Gastrocnemius medialis (tissue), 4 donors: ENCODE data around the gene WASF2. TPM values are rescaled to one million over a fixed set of nuclear protein-coding genes. Genes with fewer than 3 reads are reported as not detected.

Experiments
- ATAC-seq, 2 donors: fragments of 150-250 bp; one replicate each; pipeline ENCODE4 v1.9.1; 2016
- DNase-seq, 2 donors: peaks; one replicate each; pipeline ENCODE4 v3.0.0-alpha.2; 2019
- H3K27ac ChIP-seq, 4 donors: fragments of 200-600 bp; sonication (generic); 1 replicate in 1 of 4; 2 replicates in 3 of 4; pipeline ENCODE4 v1.5.1; 2016 to 2018; ENCODE audit warnings: mild to moderate bottlenecking in 2 of 4, moderate library complexity in 1 of 4
- H3K27me3 ChIP-seq, 3 donors: fragments of 200-600 bp; sonication (generic) in 2 of 3; 1 replicate in 1 of 3; 2 replicates in 2 of 3; pipeline versions ENCODE4 v1.5.1 to v1.6.0; 2016 to 2019; ENCODE audit warnings: mild to moderate bottlenecking in 1 of 3, moderate library complexity in 1 of 3
- H3K36me3 ChIP-seq, 2 donors: fragments of 200-600 bp; sonication (generic) in 1 of 2; one replicate each; pipeline ENCODE4 v1.5.1; 2017 to 2018
- H3K4me1 ChIP-seq, 2 donors: fragments of 200-600 bp; sonication (generic) in 1 of 2; one replicate each; pipeline ENCODE4 v1.5.1; 2016 to 2017; ENCODE audit warnings: mild to moderate bottlenecking in 2 of 2
- H3K4me3 ChIP-seq, 4 donors: fragments of 200-600 bp; sonication (generic) in 3 of 4; 1 replicate in 1 of 4; 2 replicates in 3 of 4; pipeline ENCODE4 v1.5.1; 2016 to 2019; ENCODE audit warnings: mild to moderate bottlenecking in 2 of 4
- H3K9me3 ChIP-seq, 3 donors: fragments of 200-600 bp; sonication (generic) in 2 of 3; 1 replicate in 1 of 3; 2 replicates in 2 of 3; pipeline ENCODE4 v1.5.1; 2016 to 2019
- CTCF ChIP-seq, 5 experiments: fragments of 450-650 bp in 3 of 5; fragments of 200-600 bp in 2 of 5; sonication (generic) in 2 of 5; IDR thresholded peaks in 4 of 5; conservative IDR thresholded peaks in 1 of 5; 1 replicate in 4 of 5; 2 replicates in 1 of 5; pipeline ENCODE4 v1.5.1; 2016 to 2019; ENCODE audit warnings: antibody characterized with exemption in 5 of 5, mild to moderate bottlenecking in 3 of 5, moderate library complexity in 3 of 5
- POLR2A ChIP-seq, 2 donors: fragments of 450-650 bp; IDR thresholded peaks; one replicate each; pipeline ENCODE4 v1.6.1; 2017; ENCODE audit warnings: antibody characterized with exemption in 2 of 2, mild to moderate bottlenecking in 2 of 2, moderate library complexity in 2 of 2
- in situ Hi-C, 4 donors: fragments of 200-750 bp; cut with MboI; loops; one replicate each; pipeline versions ENCODE4 v1.15.0 to v1.8.0; 2017; ENCODE audit warnings: low sequenced_read_pairs in 4 of 4
- intact Hi-C: fragments of 100-400 bp; cut with DNase I; formaldehyde crosslinking; loops from one replicate; pipeline ENCODE4 v1.15.1; 2023; ENCODE audit warnings: low total_unique reads
- total RNA-seq, 4 donors: library from RNA; depleted of rRNA; stranded (reverse); fragments of >200 nt; gene quantifications; one replicate each; pipeline versions ENCODE4 v1.1.0 to v1.2.3, GENCODE V29; 2016

Gene WASF2
- total RNA-seq, 4 donors from 2014 or later, result 10.6 to 16.7 (median 13.3) TPM

GRCh38 chr1:27445177-27445936, 44.6 kb downstream of the WASF2 start:
- Histone ChIP-seq H3K27ac (peak overlapping the region in 1 of 4 donors; percentile 24), H3K36me3 (no peaks in the 10 kb centered on the region), H3K4me3 (no peak overlapping the region), H3K27me3 (no peaks in the 10 kb centered on the region), H3K4me1 (peaks cover 40 to 46% of the 10 kb centered on the region in 2 donors), H3K9me3 (no peaks in the 10 kb centered on the region)
- no peak for DNase-seq
- no peak for TF ChIP-seq CTCF (IDR thresholded peaks at IDR 0.05 in 4 of 5, conservative IDR thresholded peaks at IDR 0.05 in 1 of 5)
- TF ChIP-seq POLR2A (IDR thresholded peaks at IDR 0.05), result no peak
- in situ Hi-C loops (no loop called here), intact Hi-C loops (no loop called here)
- ATAC-seq, result no peak

- in situ Hi-C loops (no loop called here), intact Hi-C loops (no loop called here)
- Histone ChIP-seq H3K9me3 (no peaks in the 10 kb centered on the region), H3K27ac (peak overlapping the region in 1 of 4 donors; percentile 24), H3K27me3 (no peaks in the 10 kb centered on the region), H3K36me3 (no peaks in the 10 kb centered on the region), H3K4me1 (peaks cover 37 to 44% of the 10 kb centered on the region in 2 donors), H3K4me3 (no peak overlapping the region)
- no peak for ATAC-seq
- no peak for DNase-seq
- TF ChIP-seq CTCF (IDR thresholded peaks at IDR 0.05 in 4 of 5, conservative IDR thresholded peaks at IDR 0.05 in 1 of 5), result no peak
- no peak for TF ChIP-seq POLR2A (IDR thresholded peaks at IDR 0.05)
Measured at GRCh38 chr1:27444632-27445031, 45.3 kb downstream of the WASF2 start.

DNA sequence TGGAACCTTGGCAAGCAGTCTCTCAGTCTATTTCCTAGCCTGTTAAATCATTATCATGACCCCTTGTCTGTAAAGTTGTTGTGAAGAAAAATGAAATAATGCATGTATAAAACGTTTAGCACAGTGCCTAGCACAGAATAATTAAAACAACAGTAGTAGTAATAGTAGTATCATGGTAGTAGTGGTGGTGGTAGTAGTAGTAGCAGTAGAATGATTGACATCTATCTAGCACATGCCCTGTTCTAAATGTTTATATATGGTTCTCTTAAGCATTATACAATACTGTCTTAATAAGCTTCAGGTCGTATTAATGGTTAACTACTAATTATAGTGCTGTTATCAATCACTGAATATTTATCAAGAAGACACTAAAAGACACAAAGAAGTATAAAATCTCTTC, 50.8 kb downstream of the WASF2 start:
- Histone ChIP-seq H3K4me3 (no peak overlapping the region), H3K27me3 (no peaks in the 10 kb centered on the region), H3K9me3 (no peaks in the 10 kb centered on the region), H3K36me3 (no peaks in the 10 kb centered on the region), H3K4me1 (peaks cover 53 to 56% of the 10 kb centered on the region in 2 donors), H3K27ac (peak overlapping the region in 3 of 4 donors; percentile 19 to 31 (median 24))
- TF ChIP-seq CTCF (IDR thresholded peaks at IDR 0.05 in 4 of 5, conservative IDR thresholded peaks at IDR 0.05 in 1 of 5), result no peak
- no peak for TF ChIP-seq POLR2A (IDR thresholded peaks at IDR 0.05)
- ATAC-seq, result no peak
- intact Hi-C loops, result no loop called here
- DNase-seq, result no peak
- in situ Hi-C loops, result no loop called here

- ATAC-seq (no peak), DNase-seq (no peak)
- Histone ChIP-seq H3K9me3 (no peaks in the 10 kb centered on the region), H3K4me3 (no peak overlapping the region), H3K27ac (peak overlapping the region in 3 of 4 donors; percentile 19 to 31 (median 24)), H3K36me3 (no peaks in the 10 kb centered on the region), H3K4me1 (peaks cover 58 to 61% of the 10 kb centered on the region in 2 donors), H3K27me3 (no peaks in the 10 kb centered on the region)
- in situ Hi-C loops, result no loop called here
- no peak for TF ChIP-seq CTCF (IDR thresholded peaks at IDR 0.05 in 4 of 5, conservative IDR thresholded peaks at IDR 0.05 in 1 of 5)
- TF ChIP-seq POLR2A (IDR thresholded peaks at IDR 0.05), result no peak
- intact Hi-C loops, result no loop called here
Measured at GRCh38 chr1:27438621-27439061, 51.3 kb downstream of the WASF2 start.
